Kidney (tissue), 14 donors: ENCODE results near the gene SPECC1. TPM values are rescaled to one million over a fixed set of nuclear protein-coding genes. Genes with fewer than 3 reads are reported as not detected.
"Not testable (repeated sequence)": the region's sequence is repeated elsewhere in the genome, so short reads cannot be mapped to it uniquely, and the experiment has no call there.

Source experiments
- DNase-seq, 5 donors: peaks; one replicate each; pipeline ENCODE4 v3.0.0-alpha.2; 2013 to 2020
- FAIRE-seq: peaks from 2 replicates; lab custom pipeline; 2012; peaks lifted over from hg19 to GRCh38; lab: Jason Lieb, UNC
- H3K27ac ChIP-seq, 2 donors: one replicate each; pipeline ENCODE4 v1.7.0; 2013; ENCODE audit warnings: low read depth in 2 of 2, low read length in 2 of 2, inconsistent platforms in 1 of 2
- H3K27me3 ChIP-seq: one replicate; pipeline ENCODE4 v1.7.1; 2013; ENCODE audit warnings: low read length, inconsistent platforms; ENCODE audit not compliant: control insufficient read depth, insufficient read depth
- H3K36me3 ChIP-seq, 3 donors: one replicate each; pipeline versions ENCODE4 v1.7.0 to v1.7.1; 2013; ENCODE audit warnings: low read length in 3 of 3, control low read depth in 1 of 3, inconsistent platforms in 1 of 3; ENCODE audit not compliant: insufficient read depth in 3 of 3, control insufficient read depth in 2 of 3
- H3K4me1 ChIP-seq, 3 donors: one replicate each; pipeline versions ENCODE4 v1.7.0 to v1.7.1; 2013; ENCODE audit warnings: low read length in 3 of 3, inconsistent platforms in 1 of 3, low read depth in 1 of 3; ENCODE audit not compliant: control insufficient read depth in 2 of 3, insufficient read depth in 2 of 3
- H3K4me3 ChIP-seq, 3 donors: one replicate each; pipeline versions ENCODE4 v1.7.0 to v1.8.1; 2013; ENCODE audit warnings: low read length in 3 of 3, control low read depth in 1 of 3, inconsistent platforms in 1 of 3
- H3K9ac ChIP-seq, 3 donors: one replicate each; pipeline versions ENCODE4 v1.7.0 to v1.7.1; 2013; ENCODE audit warnings: low read length in 3 of 3, control low read depth in 1 of 3, inconsistent platforms in 1 of 3
- H3K9me3 ChIP-seq, 3 donors: one replicate each; pipeline versions ENCODE4 v1.7.0 to v1.7.1; 2013; ENCODE audit warnings: low read length in 3 of 3, control low read depth in 1 of 3, inconsistent platforms in 1 of 3; ENCODE audit not compliant: control insufficient read depth in 2 of 3, insufficient read depth in 1 of 3
- CTCF ChIP-seq: IDR thresholded peaks from 3 replicates; pipeline ENCODE4 v1.5.1; 2012; ENCODE audit warnings: mild to moderate bottlenecking, moderate library complexity, borderline replicate concordance; ENCODE audit not compliant: insufficient read depth; ENCODE audit errors: extremely low read depth
- intact Hi-C: fragments of 100-400 bp; cut with DNase I; formaldehyde crosslinking; loops from one replicate; pipeline ENCODE4 v1.11.1; 2022
- polyA plus RNA-seq: library from polyadenylated mRNA; stranded (reverse); fragments of 350-450 nt; fragmentation: Illumina TruSeq; extraction: RNeasy Lipid Tissue Mini Kit (QIAGEN cat#74804); gene quantifications from one replicate; pipeline ENCODE4 v1.2.3, GENCODE V29; 2014; ENCODE audit warnings: low read depth, low replicate concordance; ENCODE audit not compliant: insufficient read depth
- total RNA-seq: library from RNA; stranded (reverse); fragmentation: NEBNext Ultra II Directional; extraction: Animal tissue kit (Norgen Biotek cat#: 25700); gene quantifications from one replicate; pipeline ENCODE4 v1.2.1, GENCODE V29; 2021
- donor health status: control.
- donor health status: control.
- donor health status: control.
- donor health status: control.
- donor health status: control.
- donor health status: DM: yes; HTN: yes; CAD: no.
- donor health status: Normal renal cell carcinoma (clear cell type).

SPECC1 gene
- total and polyA plus RNA-seq, 2 donors from 2014 or later: 7.6 to 29.1 TPM

- Histone ChIP-seq H3K27me3 (no peaks in the 10 kb centered on the region), H3K36me3 (no peaks in the 10 kb centered on the region), H3K4me3 (no peak overlapping the region), H3K9ac (no peak overlapping the region), H3K27ac (no peak overlapping the region), H3K9me3 (no peaks in the 10 kb centered on the region), H3K4me1 (no peaks in the 10 kb centered on the region)
- intact Hi-C loops: no loop called here
- DNase-seq: no peak
- FAIRE-seq: no peak
- TF ChIP-seq CTCF: no peak
Measured at GRCh38 chr17:20028443-20028842, 19.3 kb downstream of the SPECC1 start.

GRCh38 chr17:20032636-20033035 lies 23.5 kb downstream of the SPECC1 start:
- Histone ChIP-seq H3K9ac (no peak overlapping the region), H3K4me1 (no peaks in the 10 kb centered on the region), H3K27ac (no peak overlapping the region), H3K4me3 (no peak overlapping the region), H3K27me3 (no peaks in the 10 kb centered on the region), H3K9me3 (no peaks in the 10 kb centered on the region), H3K36me3 (no peaks in the 10 kb centered on the region)
- DNase-seq: no peak
- TF ChIP-seq CTCF: no peak
- no peak for FAIRE-seq
- intact Hi-C loops: no loop called here

GRCh38 chr17:20033415-20033814 lies 24.3 kb downstream of the SPECC1 start:
- no peak overlapping the region for H3K4me3 ChIP-seq
- H3K4me1 ChIP-seq: no peaks in the 10 kb centered on the region
- intact Hi-C loops: no loop called here
- H3K36me3 ChIP-seq: no peaks in the 10 kb centered on the region
- H3K27me3 ChIP-seq: no peaks in the 10 kb centered on the region
- H3K9ac ChIP-seq: no peak overlapping the region
- H3K9me3 ChIP-seq: no peaks in the 10 kb centered on the region
- FAIRE-seq: no peak
- DNase-seq: no peak
- no peak overlapping the region for H3K27ac ChIP-seq
- no peak for TF ChIP-seq CTCF

GRCh38 chr17:20035501-20035900 lies 26.3 kb downstream of the SPECC1 start:
- Histone ChIP-seq H3K36me3 (no peaks in the 10 kb centered on the region), H3K4me3 (no peak overlapping the region), H3K9me3 (no peaks in the 10 kb centered on the region), H3K27ac (no peak overlapping the region), H3K27me3 (no peaks in the 10 kb centered on the region), H3K9ac (no peak overlapping the region), H3K4me1 (no peaks in the 10 kb centered on the region)
- no peak for TF ChIP-seq CTCF
- FAIRE-seq (no peak), DNase-seq (no peak)
- intact Hi-C loops: no loop called here

- DNase-seq, H3K36me3 ChIP-seq, H3K4me1 ChIP-seq, H3K27me3 ChIP-seq, H3K4me3 ChIP-seq, H3K9ac ChIP-seq, H3K27ac ChIP-seq, intact Hi-C loops, H3K9me3 ChIP-seq, FAIRE-seq: not testable (repeated sequence)
Measured at GRCh38 chr17:20037286-20037685, 28.1 kb downstream of the SPECC1 start.
